ENCODE data around the gene TFPT.

Gene TFPT

GRCh38 chr19:54148158-54148557 lies 32.7 kb upstream of the TFPT start:
- DNase-seq: no peak

GRCh38 chr19:54147676-54148075 lies 32.2 kb upstream of the TFPT start:
- DNase-seq: no peak

DNA sequence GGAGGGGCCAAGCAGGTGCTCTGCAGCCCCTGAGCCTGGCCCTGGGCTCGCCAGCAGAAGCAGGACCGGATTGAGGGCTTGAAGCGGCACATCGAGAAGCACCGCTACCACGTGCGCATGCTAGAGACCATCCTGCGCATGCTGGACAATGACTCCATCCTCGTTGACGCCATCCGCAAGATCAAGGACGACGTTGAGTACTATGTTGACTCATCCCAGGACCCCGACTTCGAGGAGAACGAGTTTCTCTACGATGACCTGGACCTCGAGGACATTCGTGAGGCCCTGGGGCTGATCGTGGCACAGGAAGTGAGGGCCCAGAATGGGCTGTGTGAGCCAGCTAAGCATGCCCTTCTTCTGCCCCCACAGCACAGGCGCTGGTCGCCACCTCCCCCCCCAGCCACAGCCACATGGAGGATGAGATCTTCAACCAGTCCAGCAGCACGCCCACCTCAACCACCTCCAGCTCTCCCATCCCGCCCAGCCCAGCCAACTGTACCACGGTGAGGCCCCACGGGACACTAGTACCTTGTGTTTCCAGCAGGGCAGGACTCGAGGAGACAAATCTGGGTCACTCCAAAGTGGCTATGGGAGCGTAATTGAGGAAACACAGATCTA lies 30.2 kb upstream of the TFPT start:
- DNase-seq: no peak

DNA sequence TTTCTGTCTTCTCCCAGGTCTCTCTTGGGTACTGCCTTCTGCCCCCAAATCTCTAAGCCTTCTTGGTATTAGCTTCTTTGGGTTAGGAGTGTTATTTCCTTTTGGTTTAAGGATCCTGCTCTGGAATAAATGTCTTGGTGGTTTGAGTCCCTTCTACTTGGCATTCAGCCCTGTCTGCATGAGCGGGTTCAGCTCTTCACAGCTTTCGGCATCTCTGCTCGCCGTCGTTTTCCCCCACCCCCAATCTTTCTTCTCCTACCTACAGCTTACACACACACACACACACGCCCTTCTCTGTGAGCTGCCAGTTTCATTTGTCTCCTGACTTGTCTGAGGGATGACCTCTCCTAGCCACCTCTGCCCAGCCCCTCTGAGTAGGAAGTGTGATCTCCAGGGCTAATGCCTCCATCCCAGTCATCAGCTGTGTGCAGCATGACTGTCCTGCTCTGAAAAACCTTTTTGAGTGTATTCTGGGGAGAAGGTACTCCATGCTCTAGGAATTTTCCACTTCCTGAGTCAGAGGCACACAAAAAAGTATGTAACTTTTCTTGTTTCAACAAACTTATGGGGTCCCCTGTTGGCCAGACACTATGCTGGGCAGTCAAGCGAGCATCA lies 26.8 kb upstream of the TFPT start:
- no peak for DNase-seq

DNA sequence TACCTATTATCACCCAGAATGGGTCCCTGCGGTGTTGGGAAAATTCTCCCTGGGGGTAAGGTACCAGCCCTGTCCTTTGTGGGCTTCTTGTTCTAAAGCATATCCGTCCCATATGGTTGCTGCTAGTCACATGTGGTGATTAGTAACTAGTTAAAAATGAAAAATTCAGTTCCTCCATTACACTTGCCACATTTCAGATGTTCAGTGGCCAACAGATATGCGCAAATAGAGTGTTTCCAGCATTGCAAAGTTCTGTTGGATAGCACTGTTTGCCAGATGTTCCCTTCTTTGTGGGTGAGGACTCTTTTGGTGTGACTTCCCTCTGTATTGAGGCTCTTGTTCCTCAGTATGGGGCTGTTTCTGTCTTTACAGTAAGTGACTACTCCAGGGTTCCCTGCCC lies 25.9 kb upstream of the TFPT start:
- DNase-seq: no peak

- DNase-seq: no peak
Observed at GRCh38 chr19:54138489-54139256, 23.2 kb upstream of the TFPT start.

DNA sequence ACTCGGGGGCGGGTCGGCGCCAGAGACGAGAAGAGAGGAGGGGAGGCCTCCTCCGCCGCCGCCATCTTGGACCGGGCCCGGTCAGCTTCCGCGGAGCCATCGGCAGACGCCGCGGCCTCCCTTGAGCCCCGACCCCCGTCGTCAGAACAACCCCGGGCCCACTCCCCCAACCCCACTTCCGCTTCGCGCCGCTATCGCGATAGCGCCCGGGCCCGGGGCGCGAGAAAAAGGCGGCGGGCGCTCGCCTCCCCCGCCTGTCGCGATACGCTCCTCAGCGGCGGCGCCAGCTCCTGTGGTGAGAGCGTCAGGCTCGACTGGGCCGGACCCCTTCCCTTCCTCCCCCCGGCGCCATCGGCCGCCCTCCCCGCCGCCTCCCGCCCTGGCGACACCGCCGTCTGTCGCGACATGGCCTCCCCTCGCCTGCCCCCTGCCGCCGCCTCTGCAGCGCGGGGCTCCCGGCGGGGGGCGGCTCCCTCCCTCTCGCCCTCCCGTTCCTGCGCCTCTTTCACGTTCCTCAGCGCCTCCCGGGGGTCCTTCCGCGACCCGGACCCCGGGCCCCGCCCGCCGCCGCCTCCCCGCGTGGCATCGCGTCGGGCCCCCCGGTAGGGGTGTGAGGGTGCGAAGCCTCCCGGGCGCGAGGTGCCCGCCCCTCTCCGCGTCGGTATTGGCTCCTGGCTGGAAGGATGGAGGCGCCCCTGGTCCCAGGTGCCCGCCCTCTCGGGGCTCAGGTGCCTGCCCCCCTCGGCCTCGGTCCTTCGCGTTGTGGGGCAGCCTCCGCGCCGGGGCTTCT lies 22.4 kb upstream of the TFPT start, which contains the start of gene CNOT3:
TSS of gene CNOT3 (plus strand) at position 64 of the 790 bp plus-strand sequence. CDS start 5,217 bp downstream, outside the sequence.
- peak; percentile 34 for DNase-seq

DNA sequence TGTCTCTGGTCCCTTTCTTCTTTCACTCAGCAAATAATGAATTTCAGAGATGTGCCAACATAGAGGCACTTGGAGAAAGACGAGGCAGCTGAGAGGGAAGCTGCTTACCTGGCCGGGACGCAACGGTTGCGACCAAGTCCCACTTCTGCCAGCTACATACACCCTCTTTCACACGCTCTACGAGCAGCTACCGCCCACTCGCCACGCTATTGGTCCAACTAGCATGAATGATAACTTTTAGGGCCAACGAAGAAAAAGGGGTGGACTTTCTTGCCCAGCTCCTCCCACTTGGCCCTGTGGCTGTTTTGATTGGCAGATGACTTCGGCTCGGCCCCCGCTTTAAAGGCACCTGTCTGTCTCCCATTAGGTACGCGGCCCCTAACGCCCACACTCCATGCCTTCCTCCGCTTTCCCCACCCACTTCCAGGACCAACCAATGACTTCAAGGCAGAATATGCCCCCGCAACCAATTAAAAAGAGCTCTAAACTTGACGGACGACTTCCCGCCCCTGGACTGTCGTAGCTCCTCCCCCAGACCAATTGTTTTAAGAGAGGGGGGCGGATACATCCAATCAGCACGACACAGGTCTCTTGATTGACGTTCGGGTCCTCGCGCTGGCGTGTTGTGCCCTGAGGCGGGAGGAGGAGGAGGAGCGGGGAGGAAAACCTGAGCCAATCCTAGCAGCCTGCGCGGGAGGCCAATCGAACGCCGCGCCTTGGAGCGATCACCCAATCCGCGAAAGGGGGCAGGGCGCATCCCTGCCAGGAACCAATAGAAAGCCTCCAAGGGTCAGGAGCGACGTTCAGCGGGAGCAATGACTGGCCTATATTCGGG lies 21.6 kb upstream of the TFPT start:
- DNase-seq: peak; percentile 99

DNA sequence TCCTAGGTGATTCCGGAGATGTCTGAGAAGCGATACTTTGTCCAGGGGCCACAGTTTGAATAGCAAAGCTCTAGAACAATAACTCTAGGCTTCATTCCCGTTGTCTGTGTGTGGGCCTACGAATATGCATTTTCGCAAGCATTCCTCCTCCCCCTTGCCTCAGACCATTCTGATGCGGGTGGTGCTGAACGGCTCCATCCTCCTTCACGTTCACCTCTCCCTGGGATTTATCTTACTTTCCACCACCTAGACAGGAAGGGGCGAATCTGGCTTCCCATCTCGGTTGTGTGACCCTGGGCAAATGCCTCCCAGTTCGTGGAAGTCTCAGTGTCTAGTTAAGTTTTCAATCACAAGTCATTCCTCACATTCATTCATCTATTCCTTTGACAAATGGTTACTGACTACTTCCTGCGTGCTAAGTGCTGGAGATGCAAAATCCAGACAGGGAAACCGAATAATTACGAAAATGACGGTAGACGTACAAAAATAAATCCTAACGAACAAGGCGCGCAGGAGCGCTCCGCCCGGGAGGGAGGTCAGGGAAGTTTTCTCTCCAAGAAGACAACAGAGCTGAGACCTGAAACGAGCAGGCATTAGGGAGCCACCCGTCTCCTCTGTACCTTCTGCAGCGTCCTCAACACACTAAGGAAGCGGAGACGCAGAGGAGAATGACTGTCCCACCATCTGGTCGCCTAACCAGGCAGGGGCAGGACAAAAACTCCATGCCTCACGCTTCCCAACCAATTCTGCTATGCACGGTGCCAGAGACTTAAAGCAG lies 20.8 kb upstream of the TFPT start:
- no peak for DNase-seq

GRCh38 chr19:54133957-54134590 lies 18.6 kb upstream of the TFPT start:
- no peak for DNase-seq

DNA sequence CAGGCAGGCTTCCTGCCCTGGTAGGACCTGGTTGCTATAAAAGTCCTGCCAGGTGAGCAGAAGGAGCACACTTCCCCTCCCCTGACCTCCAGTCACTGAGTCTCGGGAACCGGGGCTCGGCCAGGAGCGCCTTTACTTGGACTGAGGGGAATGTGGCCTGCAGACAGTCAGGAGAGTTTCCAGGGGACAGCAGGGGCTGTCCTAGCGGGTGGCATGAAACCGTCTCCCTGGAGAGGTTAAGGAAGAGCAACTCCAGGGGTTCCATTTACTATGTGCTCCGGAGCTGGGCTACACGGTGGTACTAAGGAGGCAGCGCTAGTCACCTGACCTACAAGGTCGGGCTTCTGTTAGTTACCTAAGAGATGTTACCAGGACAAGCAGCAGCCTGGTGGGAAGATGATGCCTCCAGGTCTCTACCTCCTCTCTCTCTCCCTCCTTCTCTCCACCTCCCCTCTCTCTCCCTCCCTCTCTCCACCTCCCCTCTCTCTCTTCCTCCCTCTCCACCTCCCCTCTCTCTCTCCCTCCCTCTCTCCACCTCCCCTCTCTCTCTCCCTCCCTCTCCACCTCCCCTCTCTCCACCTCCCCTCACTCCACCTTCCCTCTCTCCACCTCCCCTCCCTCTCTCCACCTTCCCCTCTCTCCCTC lies 18.0 kb upstream of the TFPT start:
- DNase-seq: no peak

DNA sequence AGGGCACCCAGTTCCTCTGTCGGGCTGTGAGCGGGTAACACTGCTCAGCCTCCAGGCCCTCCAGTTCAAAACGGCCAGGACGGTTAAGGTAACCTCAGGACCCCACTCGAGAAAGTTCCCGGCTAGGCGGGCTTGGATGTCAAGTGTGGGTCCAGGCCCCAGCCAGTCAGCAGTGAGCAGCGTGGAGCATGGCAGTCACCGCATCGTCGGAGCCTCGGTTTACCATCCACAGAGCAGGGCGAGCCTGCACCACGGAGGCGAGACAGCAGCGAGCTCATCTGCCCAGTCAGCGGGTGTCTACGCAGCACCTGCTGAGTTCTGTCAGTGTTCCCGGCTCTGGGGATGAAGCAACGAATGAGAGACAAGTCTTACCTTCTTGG lies 14.2 kb upstream of the TFPT start:
- DNase-seq: no peak

GRCh38 chr19:54128796-54129616 lies 13.5 kb upstream of the TFPT start:
- no peak for DNase-seq

- DNase-seq: no peak
Observed at GRCh38 chr19:54128441-54128725, 12.9 kb upstream of the TFPT start.

DNA sequence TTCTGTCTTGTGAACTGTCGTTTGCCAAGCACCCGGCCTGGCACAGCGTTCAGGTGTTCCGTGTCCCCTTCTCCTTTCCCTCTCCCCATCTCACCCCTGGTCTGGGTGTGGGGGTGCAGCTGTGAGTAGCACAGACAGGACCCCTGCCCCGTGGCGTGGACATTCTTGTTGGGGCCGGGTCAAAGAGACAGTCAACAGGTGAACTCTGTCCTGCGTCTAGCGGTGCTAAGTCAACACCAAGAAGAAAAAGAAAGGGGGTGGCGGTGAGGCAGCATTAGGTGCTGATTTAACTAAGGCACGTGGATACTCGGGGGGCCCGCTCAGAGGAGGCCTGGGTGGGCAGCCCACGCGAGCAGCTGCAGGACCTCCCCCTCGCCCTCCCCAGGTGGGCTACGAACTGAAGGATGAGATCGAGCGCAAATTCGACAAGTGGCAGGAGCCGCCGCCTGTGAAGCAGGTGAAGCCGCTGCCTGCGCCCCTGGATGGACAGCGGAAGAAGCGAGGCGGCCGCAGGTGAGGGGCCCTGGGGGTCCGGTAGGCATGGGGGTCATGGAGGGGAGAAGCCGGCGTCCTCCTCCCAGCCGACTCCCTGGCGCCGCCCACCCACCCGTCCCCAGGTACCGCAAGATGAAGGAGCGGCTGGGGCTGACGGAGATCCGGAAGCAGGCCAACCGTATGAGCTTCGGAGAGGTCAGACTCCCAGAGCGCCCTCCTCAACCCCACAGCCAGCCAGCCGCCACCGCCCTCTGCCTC lies 12.4 kb upstream of the TFPT start:
- no peak for DNase-seq

DNA sequence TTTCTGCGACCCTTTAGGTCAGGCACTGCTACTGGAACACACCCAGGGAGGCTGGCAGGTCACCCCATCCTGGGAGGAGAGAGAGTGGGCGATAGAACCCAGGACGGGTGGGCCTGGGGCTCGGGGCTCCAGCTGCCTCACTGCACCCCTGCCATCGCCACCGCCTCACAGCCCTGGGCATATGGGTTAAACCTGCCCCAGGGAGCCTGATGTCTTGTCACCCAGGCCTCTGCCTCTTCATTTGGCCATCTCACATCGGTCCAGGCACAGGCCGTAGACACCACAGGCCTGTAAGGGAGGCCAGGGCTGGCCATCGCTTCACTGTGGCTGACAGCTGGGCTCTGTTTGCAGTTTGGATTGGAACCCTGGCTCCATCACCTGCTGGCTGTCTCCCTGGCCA lies 10.3 kb upstream of the TFPT start:
- DNase-seq: no peak

DNA sequence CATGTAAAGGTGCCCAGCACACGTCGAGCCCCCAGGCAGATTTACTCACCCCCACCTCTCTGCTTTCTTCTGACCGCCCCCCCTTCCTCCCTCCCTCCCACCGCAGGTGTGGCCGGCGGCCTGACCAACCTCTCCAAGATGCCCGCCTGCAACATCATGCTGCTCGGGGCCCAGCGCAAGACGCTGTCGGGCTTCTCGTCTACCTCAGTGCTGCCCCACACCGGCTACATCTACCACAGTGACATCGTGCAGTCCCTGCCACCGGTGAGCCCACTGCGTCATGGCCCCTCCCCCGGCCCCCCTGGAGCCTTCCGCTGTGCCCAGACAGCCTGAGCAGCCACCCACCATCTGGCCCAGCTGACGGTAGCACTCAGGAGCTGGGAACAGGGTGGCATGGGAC lies 8.9 kb upstream of the TFPT start:
- no peak for DNase-seq

- no peak for DNase-seq
Observed at GRCh38 chr19:54123682-54124081, 8.2 kb upstream of the TFPT start.

- DNase-seq: no peak
Observed at GRCh38 chr19:54121259-54121658, 5.8 kb upstream of the TFPT start.
